GM12891 (cell line): ENCODE data around the gene GAN.

Experiments
- POLR2A ChIP-seq: IDR thresholded peaks from 2 replicates; pipeline ENCODE4 v1.6.1; 2011; ENCODE audit warnings: low read depth, low read length, control low read depth
- POLR2AphosphoS5 ChIP-seq: IDR thresholded peaks from 2 replicates; pipeline ENCODE4 v1.6.1; 2011; ENCODE audit warnings: low read depth, low read length, control low read depth
- POU2F2 ChIP-seq: IDR thresholded peaks from 2 replicates; pipeline ENCODE4 v1.6.1; 2011; ENCODE audit warnings: low read depth, mild to moderate bottlenecking, control low read depth, low read length, moderate library complexity
- SPI1 ChIP-seq: IDR thresholded peaks from 2 replicates; pipeline ENCODE4 v1.6.1; 2011; ENCODE audit warnings: low read depth, low read length, control low read depth

- TF ChIP-seq POLR2AphosphoS5: no peak
- no peak for TF ChIP-seq POLR2A
- no peak for TF ChIP-seq SPI1
- no peak for TF ChIP-seq POU2F2
Measured at GRCh38 chr16:81324808-81325207, 10.0 kb downstream of the GAN start.
